GM13976 (cell line): ENCODE data around the gene MILR1.
"Not testable (repeated sequence)": the region's sequence is repeated elsewhere in the genome, so short reads cannot be mapped to it uniquely, and the experiment has no call there.

Experiments
- DNase-seq: peaks from one replicate; pipeline ENCODE4 v3.0.0; 2012; ENCODE audit warnings: low spot score
- CTCF ChIP-seq: IDR thresholded peaks from 2 replicates; pipeline ENCODE4 v1.5.1; 2012; ENCODE audit warnings: borderline replicate concordance, mild to moderate bottlenecking; ENCODE audit not compliant: insufficient read depth; ENCODE audit errors: extremely low read depth, missing control alignments, control extremely low read depth
- in situ Hi-C: fragments of 300-500 bp; cut with MboI; formaldehyde crosslinking; loops from one replicate; pipeline ENCODE4 v1.12.0; 2022; ENCODE audit warnings: low sequenced_read_pairs, mixed read lengths, inconsistent platforms; ENCODE audit not compliant: unreplicated experiment

The MILR1 gene

GRCh38 chr17:64428406-64428805 lies 20.5 kb upstream of the MILR1 start:
- DNase-seq = no peak
- in situ Hi-C loops = no loop called here
- no peak for TF ChIP-seq CTCF

GRCh38 chr17:64430036-64430435 lies 18.9 kb upstream of the MILR1 start:
- in situ Hi-C loops, DNase-seq: not testable (repeated sequence)

GRCh38 chr17:64431534-64431933 lies 17.4 kb upstream of the MILR1 start:
- DNase-seq = no peak
- in situ Hi-C loops = no loop called here
- no peak for TF ChIP-seq CTCF

- TF ChIP-seq CTCF = no peak
- in situ Hi-C loops = no loop called here
- DNase-seq = no peak
Measured at GRCh38 chr17:64437944-64438525, 10.9 kb upstream of the MILR1 start.

- DNase-seq, in situ Hi-C loops: not testable (repeated sequence)
Measured at GRCh38 chr17:64439521-64439920, 9.4 kb upstream of the MILR1 start.

- no peak for DNase-seq
- in situ Hi-C loops = no loop called here
- no peak for TF ChIP-seq CTCF
Measured at GRCh38 chr17:64439956-64440355, 9.0 kb upstream of the MILR1 start.

GRCh38 chr17:64441772-64442540 lies 7.0 kb upstream of the MILR1 start:
- in situ Hi-C loops = no loop called here
- no peak for DNase-seq
- TF ChIP-seq CTCF = no peak
